Hematopoietic multipotent progenitor cell (in vitro differentiated cells): ENCODE measurements around the gene SLC25A44. TPM values are rescaled to one million over a fixed set of nuclear protein-coding genes. Genes with fewer than 3 reads are reported as not detected.

Source experiments
- DNase-seq, 3 donors: peaks; one replicate each; pipeline ENCODE4 v3.0.0-alpha.2; 2011 to 2015; ENCODE audit warnings: low read depth in 2 of 3, low spot score in 2 of 3
- total RNA-seq: library from RNA; depleted of rRNA; stranded (reverse); fragments of >200 nt; gene quantifications from one replicate; pipeline ENCODE4 v1.2.3, GENCODE V29; 2012

SLC25A44 gene, protein sequence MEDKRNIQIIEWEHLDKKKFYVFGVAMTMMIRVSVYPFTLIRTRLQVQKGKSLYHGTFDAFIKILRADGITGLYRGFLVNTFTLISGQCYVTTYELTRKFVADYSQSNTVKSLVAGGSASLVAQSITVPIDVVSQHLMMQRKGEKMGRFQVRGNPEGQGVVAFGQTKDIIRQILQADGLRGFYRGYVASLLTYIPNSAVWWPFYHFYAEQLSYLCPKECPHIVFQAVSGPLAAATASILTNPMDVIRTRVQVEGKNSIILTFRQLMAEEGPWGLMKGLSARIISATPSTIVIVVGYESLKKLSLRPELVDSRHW
- 13.2 TPM for total RNA-seq

DNA sequence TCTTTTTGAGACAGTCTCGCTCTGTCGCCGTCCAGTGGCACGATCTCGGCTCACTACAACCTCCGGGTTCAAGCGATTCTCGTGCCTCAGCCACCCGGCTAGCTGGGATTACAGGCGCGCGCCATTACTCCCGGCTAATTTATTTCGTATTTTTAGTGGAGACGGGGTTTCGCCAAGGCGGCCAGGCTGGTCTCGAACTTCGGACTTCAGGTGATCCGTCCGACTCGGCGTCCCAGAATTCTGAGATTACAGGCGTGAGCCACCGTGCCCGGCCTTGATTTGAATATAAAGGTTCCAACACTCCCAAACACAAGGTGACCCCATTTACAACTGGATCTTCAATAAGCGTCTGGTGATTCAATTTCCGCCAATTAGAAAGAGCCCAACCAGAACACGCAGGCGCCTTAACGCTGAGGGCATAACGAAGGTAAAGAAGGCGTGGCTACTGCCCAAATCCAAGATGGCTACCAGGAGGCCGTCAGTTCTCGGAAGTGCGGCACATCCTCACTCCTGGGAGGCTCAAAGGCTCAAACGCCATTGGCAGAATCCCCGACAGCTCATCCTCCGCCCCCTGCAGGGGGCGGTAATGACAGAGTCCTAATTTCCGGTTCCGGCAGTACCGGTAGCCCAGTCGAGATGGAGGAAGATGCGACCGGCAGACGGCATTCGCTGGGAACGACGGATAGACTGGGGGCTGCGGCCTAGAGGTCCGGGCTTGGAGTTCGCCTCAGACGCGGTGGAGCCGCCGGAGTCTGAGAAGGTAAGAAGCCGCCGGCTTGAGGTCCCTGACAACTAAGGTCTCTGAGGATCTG is at the start of gene SLC25A44:
SLC25A44 (plus strand) TSS at position 617 of the 812 bp plus-strand sequence. CDS start 5,744 bp downstream, outside the sequence.
- peak; percentile 96 to 99 (median 98) for DNase-seq

DNA sequence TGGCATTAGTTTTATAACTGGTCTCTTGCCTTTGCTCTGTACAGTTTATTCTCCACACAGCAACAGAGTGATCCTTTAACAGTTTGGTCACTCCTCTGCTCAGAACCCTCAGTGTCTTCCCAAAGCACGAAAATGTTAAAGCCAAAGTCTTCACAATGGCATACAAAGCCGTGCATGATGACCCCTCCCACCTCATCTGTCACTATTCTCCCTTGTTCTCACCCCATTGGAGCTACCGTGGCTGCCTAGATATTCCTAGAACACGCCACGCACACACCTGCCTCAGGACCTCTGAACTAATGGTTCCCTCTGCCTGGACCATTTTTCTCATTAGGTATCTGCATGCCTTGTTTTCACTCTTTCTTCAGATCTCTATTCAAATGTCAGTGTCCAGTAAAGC is 49.2 kb upstream of the SLC25A44 start:
- no peak for DNase-seq

DNA sequence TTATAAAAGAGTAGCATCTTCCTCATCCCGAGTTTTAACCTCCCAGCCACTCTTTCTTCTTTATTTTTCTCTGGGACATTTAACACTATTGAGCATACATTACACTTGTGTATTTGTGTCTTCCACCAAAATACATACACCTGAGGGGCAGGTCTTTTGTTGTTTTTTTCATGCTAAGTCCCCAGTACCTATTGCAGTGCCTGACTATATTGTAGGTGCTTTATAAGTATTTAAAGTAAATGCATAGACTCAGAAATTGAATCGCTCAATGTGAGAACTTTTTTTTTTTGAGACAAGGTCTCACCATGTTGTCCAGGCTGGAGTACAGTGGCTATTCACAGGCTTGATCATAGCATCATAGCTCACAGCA is 48.3 kb upstream of the SLC25A44 start:
- DNase-seq: no peak

DNA sequence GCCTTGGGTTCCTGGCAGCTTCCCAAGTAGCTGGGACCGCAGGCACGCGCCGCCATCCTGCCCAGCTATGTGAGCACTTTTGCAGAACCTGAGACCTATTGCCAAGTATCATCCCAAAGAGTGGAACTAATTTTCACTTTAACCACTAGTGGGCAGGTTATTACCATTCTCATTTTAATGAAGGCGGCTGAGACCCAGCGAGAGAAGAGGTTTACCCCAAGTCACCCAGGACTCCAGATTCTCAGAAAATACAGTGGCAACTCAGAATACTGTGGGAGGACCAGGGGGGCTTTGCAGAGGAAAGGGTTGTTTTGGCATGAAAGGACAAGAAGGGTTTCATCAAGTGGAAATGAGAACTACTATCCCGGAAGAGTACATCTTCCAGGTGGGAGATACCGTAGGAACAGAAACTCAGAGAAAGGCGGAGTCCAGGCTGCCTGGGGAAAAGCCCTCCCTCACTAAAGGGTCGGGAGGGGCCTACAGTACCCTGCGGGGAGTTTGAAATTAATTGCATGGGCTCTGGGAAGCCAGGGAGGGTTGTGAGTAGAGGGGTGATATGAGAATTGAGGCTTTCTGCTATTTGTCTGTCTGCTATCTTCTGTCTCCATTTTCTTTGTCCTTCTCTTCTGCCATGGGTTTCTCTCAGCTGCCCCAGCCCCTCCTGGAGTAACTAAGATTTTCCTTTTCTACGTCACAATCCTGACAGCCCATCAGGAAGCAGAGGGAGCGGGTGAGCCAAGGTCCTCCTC is 47.7 kb upstream of the SLC25A44 start:
- DNase-seq: peak in 2 of 3 donors; percentile 83 to 92

DNA sequence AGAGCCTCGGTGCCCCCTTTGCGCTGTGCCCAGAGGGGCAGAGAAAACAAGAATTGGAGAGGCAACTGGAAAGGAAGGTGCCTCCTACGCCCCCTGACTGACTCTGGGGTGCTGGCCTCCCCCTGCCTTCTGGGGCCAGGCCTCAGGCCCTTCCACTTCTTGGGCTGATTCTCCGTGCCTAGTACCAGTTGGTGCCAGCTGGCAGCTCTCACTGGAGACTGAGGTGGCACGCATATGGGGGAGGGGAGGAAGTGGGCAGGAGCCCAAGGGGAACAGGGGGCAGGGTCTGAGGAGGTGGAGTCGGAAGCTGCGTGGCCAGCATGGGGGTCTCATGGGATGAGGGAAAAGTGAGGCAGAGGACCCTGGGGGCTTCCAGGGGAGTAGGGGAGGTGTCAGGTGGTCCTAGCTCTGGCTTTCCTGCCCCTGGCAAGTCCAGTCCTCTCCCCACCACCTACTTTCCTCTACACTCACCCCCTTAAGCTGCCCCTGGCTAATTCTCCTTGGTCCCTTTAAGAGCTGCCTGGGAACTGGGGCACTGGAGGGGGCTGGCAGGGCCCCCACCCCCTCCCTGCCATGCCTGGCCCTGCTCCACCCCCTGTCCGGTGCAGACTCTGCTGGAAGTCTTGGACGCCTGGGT is 47.0 kb upstream of the SLC25A44 start:
- peak in 2 of 3 donors; percentile 56 to 66 for DNase-seq

DNA sequence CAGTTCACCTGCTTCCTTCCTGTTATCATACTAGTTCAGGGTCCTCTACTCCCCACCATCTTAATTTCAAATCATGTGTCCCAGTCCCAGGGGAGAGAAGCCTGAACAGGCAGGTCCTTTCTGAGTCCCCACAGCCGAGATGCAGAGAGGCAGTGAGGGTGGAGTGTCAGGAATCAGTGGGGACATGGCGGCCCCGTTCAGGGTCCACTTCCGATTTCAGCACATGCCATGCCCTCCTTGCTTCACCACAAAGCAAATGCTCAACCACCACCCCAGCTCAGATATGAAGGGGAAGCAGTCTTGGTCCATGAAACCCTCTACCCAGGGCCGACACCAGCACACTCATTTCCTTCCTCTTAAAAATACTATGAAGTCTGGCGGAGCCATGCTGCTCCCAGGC is 45.7 kb upstream of the SLC25A44 start:
- peak in 2 of 3 donors; percentile 82 to 89 for DNase-seq

DNA sequence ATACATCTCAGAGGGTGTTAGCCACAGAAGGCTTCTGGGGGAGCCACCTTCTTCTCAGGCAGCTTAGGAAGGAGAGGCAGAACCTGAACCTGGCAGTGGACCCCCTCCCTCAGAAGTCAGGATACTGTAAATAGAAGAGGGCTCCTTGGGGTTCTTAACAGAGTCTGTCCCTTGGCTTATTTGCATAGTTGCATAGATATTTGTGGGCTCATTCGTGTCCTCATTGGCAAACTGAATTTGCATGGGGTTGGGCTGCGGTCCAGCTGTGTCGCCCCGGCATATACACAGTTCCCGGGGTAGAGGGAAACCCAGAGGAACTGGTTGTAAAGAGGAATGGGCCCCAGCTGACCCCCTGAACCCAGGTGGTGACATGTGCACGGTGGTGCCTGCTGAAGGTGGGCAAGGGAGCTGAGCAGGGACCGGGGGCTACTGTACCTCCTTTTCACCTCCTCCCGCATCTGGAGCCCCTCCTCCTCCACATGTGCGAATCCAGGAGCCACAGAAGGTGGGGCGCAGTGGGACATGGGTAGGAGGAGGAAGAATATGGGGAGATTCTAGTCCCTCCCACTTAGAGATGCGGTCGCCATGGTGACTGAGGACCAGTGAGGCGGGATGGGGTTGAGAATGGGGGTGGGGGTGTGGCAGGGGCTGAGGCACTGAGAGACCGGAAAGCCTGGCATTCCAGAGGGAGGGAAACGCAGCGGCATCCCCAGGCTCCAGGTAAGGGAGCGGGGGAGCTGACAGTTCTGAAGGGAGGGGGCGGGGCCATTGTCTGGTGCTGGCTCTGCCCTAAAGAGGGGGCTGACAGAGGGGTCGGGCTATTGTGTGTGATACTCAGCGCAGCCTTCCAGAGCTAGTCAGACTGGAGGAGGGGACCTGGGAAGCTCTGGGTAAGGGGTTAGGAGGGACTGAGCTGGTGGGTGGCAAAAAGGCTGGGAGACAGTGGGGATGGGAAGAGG is 44.3 kb upstream of the SLC25A44 start:
- no peak for DNase-seq

DNA sequence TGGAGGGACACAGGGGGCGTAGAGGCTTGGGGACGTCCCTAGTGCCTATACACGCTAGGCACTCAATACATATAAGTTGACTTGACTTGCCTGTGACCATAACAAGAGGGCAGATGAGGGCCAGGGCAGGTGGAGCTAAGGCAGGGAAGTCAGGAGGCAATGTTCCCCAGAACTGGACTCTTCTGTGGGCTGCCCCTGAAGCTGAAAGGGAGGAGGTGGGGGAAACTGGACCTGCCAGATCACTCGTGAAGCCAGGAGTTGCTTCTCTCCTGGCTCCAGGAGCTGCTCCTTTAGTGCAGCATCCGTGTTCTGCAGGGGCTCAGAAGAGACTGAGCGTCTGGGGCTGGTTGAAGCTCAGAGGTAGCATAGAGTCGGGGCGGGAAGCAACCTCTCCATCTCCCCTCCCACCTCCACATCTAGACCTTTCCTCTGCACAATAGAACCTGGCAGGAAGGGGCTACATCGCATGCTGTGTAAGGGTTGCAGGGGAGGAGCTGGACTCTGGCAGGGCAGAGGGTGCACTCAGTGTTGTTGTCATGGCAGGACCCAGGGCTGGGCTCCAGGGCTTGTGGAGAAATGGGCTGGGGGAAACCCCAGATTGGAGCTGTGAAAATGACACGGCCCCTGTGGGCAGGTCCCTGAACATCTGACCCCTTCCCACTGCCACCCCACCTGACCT is 43.4 kb upstream of the SLC25A44 start:
- DNase-seq: no peak

DNA sequence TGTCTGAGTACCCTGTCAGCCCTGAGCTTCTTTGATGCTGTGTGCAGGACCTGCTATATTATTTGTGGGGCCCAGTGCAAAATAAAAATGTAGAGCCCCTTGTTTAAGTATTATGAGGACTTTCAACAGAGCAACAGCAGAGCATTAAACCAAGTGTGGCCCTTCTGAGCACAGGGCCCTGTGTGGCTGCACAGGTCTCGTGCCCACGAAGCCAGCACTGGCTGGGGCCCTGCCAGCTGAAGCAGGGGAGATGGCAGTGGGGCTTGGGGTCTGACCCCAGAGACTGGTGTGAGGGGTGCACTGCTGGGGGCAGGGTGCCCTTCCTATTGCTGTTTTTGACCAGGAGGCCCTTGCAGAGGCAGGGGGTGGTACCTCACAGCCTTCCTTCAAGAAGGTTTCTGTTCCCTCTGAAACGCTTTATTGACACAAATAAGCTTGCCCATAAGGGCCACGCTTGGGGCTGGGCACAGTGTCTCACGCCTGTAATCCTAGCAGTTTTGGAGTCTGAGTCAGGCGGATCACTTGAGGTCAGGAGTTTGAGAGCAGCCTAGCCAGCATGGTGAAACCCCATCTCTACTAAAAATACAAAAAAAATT is 42.7 kb upstream of the SLC25A44 start:
- DNase-seq: no peak

DNA sequence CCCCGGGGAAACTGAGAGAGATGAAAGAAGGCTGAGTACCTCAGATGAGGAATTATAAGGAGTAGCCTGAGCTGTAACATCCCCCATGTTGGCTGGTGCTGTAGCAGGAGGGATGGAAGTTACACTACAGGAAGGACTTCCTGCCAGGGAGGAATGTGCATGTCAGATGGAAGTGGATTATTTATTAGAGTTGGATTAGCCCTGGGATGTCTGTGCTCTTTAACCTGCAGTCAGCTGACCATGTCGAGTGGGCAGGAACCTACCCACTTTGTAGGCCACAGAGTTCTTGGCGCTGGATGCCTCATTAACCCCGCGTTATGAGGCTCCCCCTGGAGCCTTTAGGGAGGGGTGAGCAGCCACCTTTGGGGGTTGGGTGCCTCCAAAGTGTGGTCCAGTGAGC is 41.3 kb upstream of the SLC25A44 start:
- DNase-seq: no peak

DNA sequence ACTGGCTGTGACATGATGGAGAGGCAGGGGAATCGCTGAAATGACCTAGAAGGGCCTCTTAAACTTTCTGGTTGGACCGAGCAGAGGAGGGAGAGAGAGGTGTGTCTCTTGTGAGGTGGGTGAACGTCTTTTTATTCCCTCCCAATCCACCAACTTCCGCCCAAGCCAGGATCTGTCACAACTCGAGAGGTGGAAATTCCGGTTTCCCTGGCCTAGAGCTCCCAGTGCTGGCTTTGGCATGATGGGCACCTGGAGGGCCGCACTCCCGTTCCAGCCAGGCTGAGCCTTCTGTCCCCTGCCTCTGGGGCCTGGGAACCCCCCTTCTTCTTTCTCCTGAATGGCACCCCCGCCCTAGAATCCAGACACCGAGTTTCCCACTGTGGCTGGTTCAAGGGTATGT is 40.5 kb upstream of the SLC25A44 start, which contains the start of gene SEMA4A:
SEMA4A (plus strand) TSS at position 224 of the 400 bp plus-strand sequence. CDS start 994 bp downstream, outside the sequence.
- no peak for DNase-seq

DNA sequence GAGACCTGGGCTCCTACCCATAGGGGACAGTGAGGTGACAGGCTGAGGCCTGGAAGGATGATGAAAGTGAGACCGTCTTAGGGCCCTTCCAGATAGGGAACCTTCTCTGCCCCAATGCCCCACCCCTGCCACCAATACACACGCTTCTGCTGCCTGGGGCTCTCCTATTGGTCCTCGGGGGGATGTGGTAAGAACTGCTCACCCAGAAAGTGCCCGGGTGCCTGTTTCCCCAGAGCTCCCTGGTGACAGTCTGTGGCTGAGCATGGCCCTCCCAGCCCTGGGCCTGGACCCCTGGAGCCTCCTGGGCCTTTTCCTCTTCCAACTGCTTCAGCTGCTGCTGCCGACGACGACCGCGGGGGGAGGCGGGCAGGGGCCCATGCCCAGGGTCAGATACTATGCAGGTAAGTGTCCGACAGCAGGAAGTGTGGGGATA is 39.6 kb upstream of the SLC25A44 start:
- peak in 1 of 3 donors; percentile 62 for DNase-seq

DNA sequence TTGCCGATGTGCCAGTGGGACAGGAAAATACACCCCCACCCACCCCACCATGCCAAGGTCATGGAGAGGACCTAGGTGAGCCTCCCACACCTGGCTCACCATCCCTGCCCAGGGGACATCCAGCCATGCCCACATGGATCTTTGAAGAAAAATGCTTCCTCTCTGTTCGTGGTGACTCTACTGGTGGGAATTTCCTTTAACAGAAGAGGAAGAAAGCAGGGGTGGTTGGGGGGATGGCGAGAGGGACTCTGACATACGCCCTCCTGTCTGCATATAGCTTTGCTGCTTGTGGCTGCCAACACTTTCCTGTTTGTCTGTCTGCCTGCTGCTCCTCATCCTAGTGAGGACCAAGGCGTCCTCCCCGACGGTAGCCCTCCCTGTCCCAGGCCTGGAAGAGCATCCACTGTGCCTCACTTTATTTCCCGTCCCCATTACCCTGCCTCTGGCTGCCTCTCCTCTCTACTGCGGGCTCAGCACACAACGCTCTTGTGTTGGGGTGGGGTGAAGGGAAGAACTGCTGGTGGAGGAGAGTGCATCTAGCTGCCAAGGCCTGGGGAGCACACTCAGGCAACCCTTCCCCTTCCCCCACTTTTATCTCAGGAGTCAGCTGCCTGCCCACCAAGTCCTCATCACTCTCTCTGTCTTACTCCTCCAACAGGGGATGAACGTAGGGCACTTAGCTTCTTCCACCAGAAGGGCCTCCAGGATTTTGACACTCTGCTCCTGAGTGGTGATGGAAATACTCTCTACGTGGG is 38.0 kb upstream of the SLC25A44 start:
- DNase-seq: no peak

DNA sequence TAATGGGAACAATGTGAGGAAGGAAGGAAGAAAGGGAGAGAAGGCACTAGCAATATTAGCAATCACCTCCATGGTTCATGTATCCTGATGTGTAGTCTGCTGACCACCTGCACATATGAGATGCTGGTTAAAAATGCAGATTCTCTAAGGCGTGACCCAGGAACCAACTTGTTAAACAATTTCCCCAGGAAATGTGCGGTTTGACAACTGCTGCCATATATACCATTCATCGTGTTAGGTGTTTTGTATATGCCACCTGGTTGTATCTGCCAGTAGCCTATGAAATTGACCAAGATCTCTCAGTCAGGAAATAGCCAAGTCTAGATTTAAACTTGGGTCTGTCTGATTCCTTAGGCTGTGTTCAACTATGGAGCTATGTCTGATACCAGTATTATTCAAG is 36.4 kb upstream of the SLC25A44 start:
- DNase-seq: no peak

DNA sequence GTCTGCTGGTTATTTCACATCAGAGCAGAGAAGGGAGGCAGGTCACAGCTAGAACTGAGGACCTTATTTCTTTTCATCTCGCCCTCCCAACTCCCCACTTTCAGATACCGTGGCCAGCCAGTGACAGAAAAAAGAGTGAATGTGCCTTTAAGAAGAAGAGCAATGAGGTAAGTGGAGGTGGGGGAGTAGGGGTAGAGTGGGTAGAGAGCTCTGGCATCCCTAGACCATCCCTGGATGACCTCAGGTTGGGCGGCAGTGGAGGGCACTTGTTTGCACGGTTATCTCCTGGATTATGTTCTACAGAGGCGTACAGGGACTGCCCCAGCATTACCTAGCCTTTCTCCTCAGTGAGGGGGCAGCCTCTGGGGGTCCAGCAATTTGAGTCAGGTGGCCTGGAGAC is 35.9 kb upstream of the SLC25A44 start:
- no peak for DNase-seq

DNA sequence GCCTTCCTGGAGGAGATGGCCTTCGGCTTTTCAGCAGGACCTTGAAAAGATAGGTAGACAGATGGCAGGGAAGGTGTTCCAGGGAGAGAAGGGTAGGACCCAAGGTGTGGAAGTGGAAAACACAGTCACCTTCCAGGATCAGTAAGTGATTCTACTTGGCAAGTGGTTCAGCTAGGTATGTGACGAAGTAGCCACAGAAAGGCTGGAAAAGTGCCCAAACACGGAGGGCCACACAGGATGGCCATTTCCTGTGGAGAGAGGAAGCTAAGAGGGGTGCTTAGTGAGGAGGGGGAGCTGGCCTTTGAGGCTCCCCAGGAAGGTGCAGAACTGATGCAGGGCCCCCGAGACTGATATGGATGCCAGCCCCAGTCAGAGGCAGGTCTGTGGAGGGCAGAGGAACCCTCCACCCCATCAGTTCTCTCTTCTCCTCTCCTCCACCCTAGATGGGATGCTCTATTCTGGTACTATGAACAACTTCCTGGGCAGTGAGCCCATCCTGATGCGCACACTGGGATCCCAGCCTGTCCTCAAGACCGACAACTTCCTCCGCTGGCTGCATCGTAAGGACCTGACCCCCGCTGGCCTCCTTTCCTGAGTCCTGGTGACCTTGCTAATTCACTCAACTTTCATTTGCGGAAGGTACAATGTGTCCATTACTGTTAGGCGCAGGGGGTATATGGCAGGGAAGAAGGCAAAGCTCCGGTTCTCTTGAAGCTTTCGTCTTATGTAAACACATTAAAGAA is 33.7 kb upstream of the SLC25A44 start:
- no peak for DNase-seq

DNA sequence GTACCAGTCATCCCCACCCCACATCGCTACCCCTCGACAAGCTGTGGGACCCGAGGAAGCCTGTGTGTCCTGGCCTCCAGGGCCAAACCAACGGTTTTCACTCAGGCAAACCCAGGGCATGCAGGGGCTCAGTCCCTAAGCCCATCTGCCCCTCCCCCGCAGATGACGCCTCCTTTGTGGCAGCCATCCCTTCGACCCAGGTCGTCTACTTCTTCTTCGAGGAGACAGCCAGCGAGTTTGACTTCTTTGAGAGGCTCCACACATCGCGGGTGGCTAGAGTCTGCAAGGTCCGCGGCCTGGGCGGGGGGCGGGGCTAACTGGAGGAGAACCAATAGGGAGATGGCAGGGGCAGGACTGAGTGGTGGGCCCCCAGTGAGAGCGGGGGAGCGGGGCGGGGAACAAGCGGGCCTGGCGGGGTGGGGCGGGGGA is 33.1 kb upstream of the SLC25A44 start:
- peak in 2 of 3 donors; percentile 77 to 86 for DNase-seq
